ENCODE results near the gene CARD11. TPM values are rescaled to one million over a fixed set of nuclear protein-coding genes. Genes with fewer than 3 reads are reported as not detected.

Gene CARD11
- total and polyA plus RNA-seq, 2 experiments from 2014 or later: 0.15 TPM; not detected in 1

- DNase-seq (ENCODE audit: low read depth in 1 of 2, low spot score in 1 of 2): no peak
- no peaks in the 10 kb centered on the region for H3K27me3 ChIP-seq
- no peak overlapping the region for H3K4me3 ChIP-seq
- no peak overlapping the region for H3K27ac ChIP-seq
- TF ChIP-seq CTCF (IDR thresholded peaks at IDR 0.05; ENCODE audit: low read depth, low read length): no peak
- H3K36me3 ChIP-seq: no peaks in the 10 kb centered on the region
- H3K9me3 ChIP-seq (ENCODE audit: low read depth): no peaks in the 10 kb centered on the region
- H3K4me1 ChIP-seq (ENCODE audit: low read depth): no peaks in the 10 kb centered on the region
Measured at GRCh38 chr7:3034591-3035150, 9.0 kb downstream of the CARD11 start.

GRCh38 chr7:3033581-3033980 lies 10.1 kb downstream of the CARD11 start:
- TF ChIP-seq CTCF (IDR thresholded peaks at IDR 0.05; ENCODE audit: low read depth, low read length): no peak
- no peaks in the 10 kb centered on the region for H3K36me3 ChIP-seq
- no peak overlapping the region for H3K27ac ChIP-seq
- no peak overlapping the region for H3K4me3 ChIP-seq
- H3K27me3 ChIP-seq: no peaks in the 10 kb centered on the region
- DNase-seq (ENCODE audit: low read depth in 1 of 2, low spot score in 1 of 2): no peak
- H3K4me1 ChIP-seq (ENCODE audit: low read depth): no peaks in the 10 kb centered on the region
- H3K9me3 ChIP-seq (ENCODE audit: low read depth): no peaks in the 10 kb centered on the region

- no peaks in the 10 kb centered on the region for H3K27me3 ChIP-seq
- no peak overlapping the region for H3K27ac ChIP-seq
- no peak for TF ChIP-seq CTCF (IDR thresholded peaks at IDR 0.05; ENCODE audit: low read depth, low read length)
- H3K4me1 ChIP-seq (ENCODE audit: low read depth): no peaks in the 10 kb centered on the region
- no peaks in the 10 kb centered on the region for H3K9me3 ChIP-seq (ENCODE audit: low read depth)
- no peak for DNase-seq (ENCODE audit: low read depth in 1 of 2, low spot score in 1 of 2)
- no peaks in the 10 kb centered on the region for H3K36me3 ChIP-seq
- no peak overlapping the region for H3K4me3 ChIP-seq
Measured at GRCh38 chr7:3033136-3033535, 10.5 kb downstream of the CARD11 start.

- DNase-seq (ENCODE audit: low read depth in 1 of 2, low spot score in 1 of 2): no peak
- no peak for TF ChIP-seq CTCF (IDR thresholded peaks at IDR 0.05; ENCODE audit: low read depth, low read length)
- Histone ChIP-seq H3K36me3 (no peaks in the 10 kb centered on the region), H3K4me1 (ENCODE audit: low read depth) (no peaks in the 10 kb centered on the region), H3K4me3 (no peak overlapping the region), H3K27me3 (no peaks in the 10 kb centered on the region), H3K27ac (no peak overlapping the region), H3K9me3 (ENCODE audit: low read depth) (no peaks in the 10 kb centered on the region)
Measured at GRCh38 chr7:3032256-3032655, 11.4 kb downstream of the CARD11 start.

GRCh38 chr7:3029138-3029537 lies 14.5 kb downstream of the CARD11 start:
- Histone ChIP-seq H3K9me3 (ENCODE audit: low read depth) (no peaks in the 10 kb centered on the region), H3K4me3 (no peak overlapping the region), H3K36me3 (no peaks in the 10 kb centered on the region), H3K27me3 (no peaks in the 10 kb centered on the region), H3K4me1 (ENCODE audit: low read depth) (no peaks in the 10 kb centered on the region), H3K27ac (no peak overlapping the region)
- TF ChIP-seq CTCF (IDR thresholded peaks at IDR 0.05; ENCODE audit: low read depth, low read length): no peak
- DNase-seq (ENCODE audit: low read depth in 1 of 2, low spot score in 1 of 2): no peak

- no peaks in the 10 kb centered on the region for H3K9me3 ChIP-seq (ENCODE audit: low read depth)
Measured at GRCh38 chr7:3028758-3029093, 14.9 kb downstream of the CARD11 start.

More at GRCh38 chr7:3028758-3029093, 14.9 kb downstream of the CARD11 start:
- TF ChIP-seq CTCF (IDR thresholded peaks at IDR 0.05; ENCODE audit: low read depth, low read length): no peak
- Histone ChIP-seq H3K27me3 (no peaks in the 10 kb centered on the region), H3K36me3 (no peaks in the 10 kb centered on the region), H3K27ac (no peak overlapping the region), H3K4me1 (ENCODE audit: low read depth) (no peaks in the 10 kb centered on the region), H3K4me3 (no peak overlapping the region)
- no peak for DNase-seq (ENCODE audit: low read depth in 1 of 2, low spot score in 1 of 2)

Data from cardiac muscle cell (in vitro differentiated cells and primary cell).